Activated T-helper 17 cell treated with anti-CD3 and anti-CD28 coated beads, Interleukin-2, amount 50 U/mL, for 72 hours (primary cell): ENCODE results near the gene TCAIM. TPM values are rescaled to one million over a fixed set of nuclear protein-coding genes. Genes with fewer than 3 reads are reported as not detected.
"Not testable (repeated sequence)": the region's sequence is repeated elsewhere in the genome, so short reads cannot be mapped to it uniquely, and the experiment has no call there.

ENCODE experiments used
- ATAC-seq: fragments of 150-1000 bp; cut with Tn5 transposase; replicated peaks from 2 replicates; pipeline ENCODE4 v1.10.0; 2021; ENCODE audit warnings: mild to moderate bottlenecking, moderate library complexity
- H3K27ac Mint-ChIP-seq: one replicate; pipeline ENCODE4 v1.8.0; 2022; ENCODE audit warnings: mixed read lengths
- H3K27me3 Mint-ChIP-seq: one replicate; pipeline ENCODE4 v1.8.0; 2022; ENCODE audit warnings: mixed read lengths
- H3K36me3 Mint-ChIP-seq: one replicate; pipeline ENCODE4 v1.8.0; 2022; ENCODE audit warnings: low read depth, mild to moderate bottlenecking, mixed read lengths
- H3K4me1 Mint-ChIP-seq: one replicate; pipeline ENCODE4 v1.8.0; 2022; ENCODE audit warnings: mixed read lengths
- H3K4me3 Mint-ChIP-seq: one replicate; pipeline ENCODE4 v1.8.0; 2022; ENCODE audit warnings: mild to moderate bottlenecking, mixed read lengths
- H3K9me3 Mint-ChIP-seq: one replicate; pipeline ENCODE4 v1.8.0; 2022; ENCODE audit warnings: mixed read lengths
- total RNA-seq, 2 donors: library from RNA; stranded (reverse); gene quantifications; one replicate each; pipeline ENCODE4 v1.2.3, GENCODE V29; 2022

The TCAIM gene
- total RNA-seq, 2 donors from 2014 or later, result 20.5 to 21.5 TPM

- H3K36me3 Mint-ChIP-seq, result peaks cover 40% of the 10 kb centered on the region
- H3K27me3 Mint-ChIP-seq, result no peaks in the 10 kb centered on the region
- no peak for ATAC-seq
- no peaks in the 10 kb centered on the region for H3K9me3 Mint-ChIP-seq
- no peak overlapping the region for H3K27ac Mint-ChIP-seq
- H3K4me1 Mint-ChIP-seq, result no peaks in the 10 kb centered on the region
- no peak overlapping the region for H3K4me3 Mint-ChIP-seq
Observed at GRCh38 chr3:44365952-44366351, 27.4 kb downstream of the TCAIM start.

DNA sequence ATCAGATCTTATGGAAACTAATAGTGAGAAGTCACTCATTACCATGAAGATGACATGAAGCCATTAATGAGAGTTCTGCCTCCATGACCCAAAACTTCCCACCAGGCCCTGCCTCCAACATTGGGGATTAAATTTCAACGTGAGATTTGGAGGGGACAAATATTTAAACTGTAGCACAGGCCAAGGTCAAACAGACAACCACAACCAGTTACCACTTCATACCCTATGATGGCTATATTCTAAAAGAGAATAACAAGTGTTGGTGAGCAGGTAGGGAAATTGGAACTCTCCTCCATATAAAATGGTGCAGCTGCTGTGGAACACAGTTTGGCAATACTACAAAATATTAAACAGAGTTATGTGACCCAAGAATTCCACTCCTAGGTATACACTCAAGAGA, 36.9 kb downstream of the TCAIM start:
- Mint-ChIP-seq H3K27ac (no peak overlapping the region), H3K9me3 (peaks cover 8% of the 10 kb centered on the region), H3K27me3 (no peaks in the 10 kb centered on the region), H3K36me3 (peaks cover 14% of the 10 kb centered on the region), H3K4me1 (no peaks in the 10 kb centered on the region), H3K4me3 (no peak overlapping the region)
- no peak for ATAC-seq

DNA sequence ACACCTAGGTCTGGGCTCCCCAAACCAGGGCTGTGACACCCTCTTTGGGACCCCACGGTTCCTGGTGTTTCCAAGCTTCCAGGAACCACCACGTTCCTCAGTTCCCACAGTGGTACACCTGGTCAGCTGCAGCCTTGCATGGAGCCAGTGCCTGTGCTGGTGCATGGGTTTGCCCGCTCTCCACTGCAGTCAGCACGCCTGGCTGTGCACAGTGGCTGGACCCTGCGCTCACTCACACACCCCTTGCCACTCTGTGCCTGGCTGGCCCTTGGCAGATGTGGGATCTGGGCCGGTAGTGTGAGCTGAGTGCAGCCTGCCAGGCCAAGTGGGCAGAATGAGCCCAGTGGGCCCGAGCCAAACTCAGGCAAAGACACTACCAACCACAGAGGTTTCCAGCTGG, 48.8 kb downstream of the TCAIM start:
- Mint-ChIP-seq H3K4me3 (no peak overlapping the region), H3K9me3 (peaks cover 6% of the 10 kb centered on the region), H3K4me1 (peaks cover 4% of the 10 kb centered on the region), H3K27ac (no peak overlapping the region), H3K36me3 (no peaks in the 10 kb centered on the region), H3K27me3 (no peaks in the 10 kb centered on the region)
- ATAC-seq, result no peak

- Mint-ChIP-seq H3K36me3 (peaks cover 4% of the 10 kb centered on the region), H3K27ac (no peak overlapping the region), H3K4me3 (no peak overlapping the region), H3K4me1 (peaks cover 4% of the 10 kb centered on the region), H3K9me3 (peaks cover 3% of the 10 kb centered on the region), H3K27me3 (no peaks in the 10 kb centered on the region)
- ATAC-seq, result no peak
Observed at GRCh38 chr3:44392489-44392888, 53.9 kb downstream of the TCAIM start.

- Mint-ChIP-seq H3K27me3 (no peaks in the 10 kb centered on the region), H3K4me3 (no peak overlapping the region), H3K4me1 (peaks cover 4% of the 10 kb centered on the region), H3K36me3 (peaks cover 12% of the 10 kb centered on the region), H3K9me3 (peaks cover 3% of the 10 kb centered on the region), H3K27ac (no peak overlapping the region)
- no peak for ATAC-seq
Observed at GRCh38 chr3:44395714-44396113, 57.1 kb downstream of the TCAIM start.

- Mint-ChIP-seq H3K27ac (no peak overlapping the region), H3K9me3 (peaks cover 3% of the 10 kb centered on the region), H3K4me3 (no peak overlapping the region), H3K4me1 (peaks cover 2% of the 10 kb centered on the region), H3K36me3 (peaks cover 18% of the 10 kb centered on the region), H3K27me3 (no peaks in the 10 kb centered on the region)
- no peak for ATAC-seq
Observed at GRCh38 chr3:44396200-44397171, 57.9 kb downstream of the TCAIM start.

- H3K36me3 Mint-ChIP-seq, result peaks cover 18% of the 10 kb centered on the region
- H3K9me3 Mint-ChIP-seq, H3K27ac Mint-ChIP-seq, H3K4me3 Mint-ChIP-seq, H3K27me3 Mint-ChIP-seq, ATAC-seq, H3K4me1 Mint-ChIP-seq: not testable (repeated sequence)
Observed at GRCh38 chr3:44398271-44398670, 59.7 kb downstream of the TCAIM start.

DNA sequence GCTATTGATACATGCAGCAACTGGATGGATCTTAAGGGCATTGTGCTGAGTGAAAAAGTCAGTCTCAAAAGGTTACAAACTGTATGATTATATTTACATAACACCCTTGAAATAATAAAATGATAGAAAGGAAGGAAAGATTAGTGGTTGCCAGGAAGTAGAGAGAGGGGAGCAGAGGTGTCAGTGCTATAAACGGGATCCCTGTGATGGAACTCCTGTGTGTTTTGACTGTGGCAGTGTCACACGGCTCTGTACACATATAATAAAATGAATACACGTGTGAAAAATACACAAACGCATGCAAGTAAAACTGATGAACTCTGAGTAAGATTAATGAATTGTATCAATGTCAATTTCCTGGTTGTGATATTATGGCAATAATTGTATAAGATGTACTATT, 60.3 kb downstream of the TCAIM start:
- H3K27ac Mint-ChIP-seq, result no peak overlapping the region
- H3K27me3 Mint-ChIP-seq, result no peaks in the 10 kb centered on the region

GRCh38 chr3:44400771-44401170, 62.2 kb downstream of the TCAIM start:
- Mint-ChIP-seq H3K36me3 (peaks cover 18% of the 10 kb centered on the region), H3K4me3 (no peak overlapping the region), H3K4me1 (peaks cover 5% of the 10 kb centered on the region), H3K27ac (no peak overlapping the region), H3K27me3 (no peaks in the 10 kb centered on the region), H3K9me3 (no peaks in the 10 kb centered on the region)
- no peak for ATAC-seq

More for the DNA sequence above, 60.3 kb downstream of the TCAIM start:
- Mint-ChIP-seq H3K4me3 (no peak overlapping the region), H3K9me3 (no peaks in the 10 kb centered on the region), H3K36me3 (peaks cover 18% of the 10 kb centered on the region), H3K4me1 (peaks cover 5% of the 10 kb centered on the region)
- ATAC-seq, result no peak

- Mint-ChIP-seq H3K4me1 (peaks cover 5% of the 10 kb centered on the region), H3K27ac (no peak overlapping the region), H3K9me3 (no peaks in the 10 kb centered on the region), H3K4me3 (no peak overlapping the region), H3K36me3 (peaks cover 13% of the 10 kb centered on the region), H3K27me3 (no peaks in the 10 kb centered on the region)
- no peak for ATAC-seq
Observed at GRCh38 chr3:44402548-44402947, 64.0 kb downstream of the TCAIM start.

GRCh38 chr3:44409640-44410410, 71.3 kb downstream of the TCAIM start:
- no peaks in the 10 kb centered on the region for H3K36me3 Mint-ChIP-seq
- H3K9me3 Mint-ChIP-seq, result no peaks in the 10 kb centered on the region

GRCh38 chr3:44411031-44411645, 72.6 kb downstream of the TCAIM start:
- no peak for ATAC-seq
- Mint-ChIP-seq H3K4me3 (no peak overlapping the region), H3K27me3 (no peaks in the 10 kb centered on the region), H3K4me1 (no peaks in the 10 kb centered on the region), H3K9me3 (no peaks in the 10 kb centered on the region), H3K27ac (no peak overlapping the region), H3K36me3 (no peaks in the 10 kb centered on the region)

More at GRCh38 chr3:44409640-44410410, 71.3 kb downstream of the TCAIM start:
- no peak overlapping the region for H3K4me3 Mint-ChIP-seq
- H3K4me1 Mint-ChIP-seq, result no peaks in the 10 kb centered on the region
- H3K27ac Mint-ChIP-seq, result no peak overlapping the region
- no peak for ATAC-seq
- H3K27me3 Mint-ChIP-seq, result no peaks in the 10 kb centered on the region

GRCh38 chr3:44412365-44412764, 73.8 kb downstream of the TCAIM start:
- no peaks in the 10 kb centered on the region for H3K36me3 Mint-ChIP-seq
- no peak overlapping the region for H3K27ac Mint-ChIP-seq
- no peaks in the 10 kb centered on the region for H3K9me3 Mint-ChIP-seq
- no peaks in the 10 kb centered on the region for H3K27me3 Mint-ChIP-seq
- ATAC-seq, result no peak
- H3K4me3 Mint-ChIP-seq, result no peak overlapping the region
- H3K4me1 Mint-ChIP-seq, result no peaks in the 10 kb centered on the region

DNA sequence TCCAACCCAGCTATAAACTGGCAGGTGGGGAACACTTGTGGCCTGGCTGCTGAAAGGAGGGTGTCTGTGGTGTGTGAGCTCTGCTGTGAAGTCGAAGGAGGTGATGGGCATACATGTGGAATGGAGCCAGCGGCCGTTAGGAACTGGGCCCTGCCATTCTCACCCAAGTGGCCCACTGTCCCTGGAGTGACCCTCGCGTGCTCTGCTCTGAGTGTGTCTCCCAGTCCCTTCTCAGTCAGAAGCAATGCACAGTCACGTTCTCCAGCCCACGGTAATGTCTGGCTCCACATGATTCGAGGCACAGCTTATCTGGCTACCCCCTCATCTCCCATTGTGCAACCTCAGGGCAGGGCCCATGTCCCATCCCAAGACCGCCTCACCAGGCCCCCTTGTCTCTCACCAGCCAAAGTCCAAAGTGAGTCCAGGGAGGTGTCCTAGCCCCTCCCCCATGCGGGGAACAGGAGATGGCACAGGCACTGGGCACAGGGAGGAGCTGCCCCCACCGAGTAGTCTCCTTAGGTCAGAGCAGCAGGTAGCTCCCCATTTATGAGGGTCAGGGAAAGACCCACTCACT, 76.0 kb downstream of the TCAIM start:
- no peaks in the 10 kb centered on the region for H3K27me3 Mint-ChIP-seq
- no peak for ATAC-seq
- no peak overlapping the region for H3K4me3 Mint-ChIP-seq
- no peak overlapping the region for H3K27ac Mint-ChIP-seq
- H3K9me3 Mint-ChIP-seq, result no peaks in the 10 kb centered on the region
- no peaks in the 10 kb centered on the region for H3K4me1 Mint-ChIP-seq
- H3K36me3 Mint-ChIP-seq, result no peaks in the 10 kb centered on the region
